Hindlimb muscle (tissue), 1 donor: Measurements from ENCODE around the gene ZNF83. TPM values are rescaled to one million over a fixed set of nuclear protein-coding genes. Genes with fewer than 3 reads are reported as not detected.
"Not testable (repeated sequence)": the region's sequence is repeated elsewhere in the genome, so short reads cannot be mapped to it uniquely, and the experiment has no call there.

ENCODE experiments used
- DNase-seq: peaks from one replicate; pipeline ENCODE4 v3.0.0-alpha.2; 2013
- polyA plus RNA-seq: library from polyadenylated mRNA; unstranded; fragments of 120-200 nt; gene quantifications from one replicate; pipeline ENCODE4 v1.2.1, GENCODE V29; 2013; ENCODE audit not compliant: insufficient read length

Gene ZNF83
- polyA plus RNA-seq, 1 donor = 62.9 TPM

GRCh38 chr19:52638601-52639000 is 446 bp upstream of the ZNF83 start:
- DNase-seq = no peak

DNA sequence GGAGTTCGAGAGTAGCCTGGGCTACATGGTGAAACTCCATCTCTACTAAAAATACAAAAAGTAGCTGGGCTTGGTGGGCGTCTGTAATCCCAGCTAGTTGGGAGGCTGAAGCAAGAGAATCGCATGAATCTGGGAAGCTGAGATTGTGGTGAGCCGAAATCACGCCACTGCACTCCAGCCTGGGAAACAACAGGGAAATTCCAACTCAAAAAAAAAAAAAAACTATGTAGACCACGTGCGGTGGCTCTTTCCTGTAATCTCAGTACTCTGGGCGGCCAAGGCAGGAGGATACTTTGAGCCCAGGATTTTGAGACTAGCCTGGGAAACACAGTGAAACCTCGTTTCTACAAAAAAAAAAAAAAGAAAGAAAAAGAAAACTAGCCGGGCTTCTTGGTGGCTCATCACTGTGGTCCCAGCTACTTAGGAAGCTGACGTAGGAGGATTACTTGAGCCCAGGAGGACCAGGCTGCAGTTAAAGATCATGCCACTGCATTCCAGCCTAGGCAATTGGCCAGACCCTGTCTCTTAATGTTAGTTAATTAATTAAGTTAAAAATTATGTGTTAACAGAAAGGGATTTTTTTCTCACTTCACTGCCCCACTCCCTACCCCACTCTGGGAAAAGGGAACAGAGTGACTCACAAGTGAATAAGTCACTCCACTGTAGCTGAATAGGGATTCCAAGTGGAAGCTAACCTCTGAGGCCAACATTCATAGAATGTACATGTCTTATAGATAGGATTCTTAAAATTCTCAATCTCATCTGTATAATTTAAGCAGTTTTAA is 2.2 kb downstream of the ZNF83 start:
- no peak for DNase-seq

DNA sequence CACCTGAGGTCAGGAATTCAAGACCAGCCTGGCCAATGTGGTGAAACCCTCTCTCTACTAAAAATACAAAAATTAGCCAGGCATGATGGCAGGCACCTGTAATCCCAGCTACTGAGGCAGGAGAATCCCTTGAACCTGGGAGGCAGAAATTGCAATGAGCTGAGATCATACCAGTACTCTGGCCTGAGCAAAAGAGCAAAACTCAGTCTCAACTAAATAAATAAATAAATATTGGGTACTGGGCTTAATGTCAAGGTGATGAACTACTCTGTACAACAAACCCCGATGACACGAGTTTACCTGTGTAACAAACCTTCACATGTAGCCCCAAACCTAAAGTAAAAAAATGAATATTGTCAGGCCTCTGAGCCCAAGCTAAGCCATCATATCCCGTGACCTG is 10.7 kb downstream of the ZNF83 start:
- not testable (repeated sequence) for DNase-seq

- DNase-seq = no peak
Measured at GRCh38 chr19:52626915-52627314, 11.2 kb downstream of the ZNF83 start.

DNA sequence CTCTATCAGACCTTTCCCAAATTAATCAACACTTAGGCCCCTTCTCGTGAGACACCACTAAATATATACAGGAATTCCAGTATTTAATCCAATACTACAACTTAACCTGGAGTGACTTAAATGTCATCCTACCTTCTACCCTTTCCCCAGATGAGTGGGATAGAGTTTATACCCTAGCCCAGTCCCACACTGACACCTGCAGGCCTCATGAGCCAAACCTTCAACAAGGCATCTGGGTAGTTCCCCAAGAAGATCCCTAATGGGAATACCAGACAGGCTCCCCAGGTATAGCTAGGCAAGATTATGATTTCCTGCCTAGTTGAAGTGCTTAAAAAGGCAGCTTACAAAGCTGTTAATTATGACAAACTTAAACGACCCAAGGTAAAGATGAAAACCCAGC is 15.9 kb downstream of the ZNF83 start:
- DNase-seq = no peak

DNA sequence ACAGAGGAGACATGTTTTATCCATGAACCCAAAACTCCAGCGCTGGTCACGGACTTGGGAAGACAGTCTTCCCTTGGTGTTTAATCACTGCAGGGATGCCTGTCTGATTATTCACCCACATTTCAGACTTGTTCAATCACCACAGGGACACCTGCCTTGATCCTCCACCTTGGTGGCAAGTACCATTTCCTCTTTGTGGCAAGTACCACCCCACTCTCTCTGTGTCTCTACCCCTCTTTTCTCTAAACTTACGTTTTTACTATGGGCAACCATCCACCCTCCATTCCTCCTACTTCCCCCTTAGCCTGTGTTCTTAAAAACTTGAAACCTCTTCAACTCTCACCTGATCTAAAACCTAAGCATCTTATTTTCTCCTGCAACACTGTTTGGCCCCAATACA is 16.8 kb downstream of the ZNF83 start:
- DNase-seq = no peak

GRCh38 chr19:52613299-52613906 is 24.8 kb downstream of the ZNF83 start:
- DNase-seq = no peak

GRCh38 chr19:52603558-52604207 is 34.5 kb downstream of the ZNF83 start:
- DNase-seq = no peak

GRCh38 chr19:52602941-52603340 is 35.2 kb downstream of the ZNF83 start:
- no peak for DNase-seq

DNA sequence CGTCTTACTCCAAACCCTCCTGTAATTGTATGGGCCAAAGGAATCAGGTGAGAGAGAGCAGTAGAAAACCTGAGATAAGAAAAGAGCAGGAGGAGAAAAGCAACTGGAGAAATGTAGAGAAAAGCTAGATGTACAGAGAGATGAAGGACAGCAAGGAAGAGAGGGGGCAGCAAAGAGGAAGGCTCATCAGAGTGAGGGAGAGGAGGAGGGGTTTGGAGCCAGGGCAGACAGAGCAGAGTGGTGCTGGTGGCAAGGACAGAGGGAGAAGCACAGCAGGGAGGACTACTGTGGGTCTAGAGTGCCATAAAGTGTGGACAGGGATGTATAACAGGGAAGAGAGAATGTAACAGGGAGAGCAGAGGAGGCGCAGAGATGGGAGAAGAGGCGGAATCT is 36.2 kb downstream of the ZNF83 start:
- not testable (repeated sequence) for DNase-seq

- DNase-seq = peak; percentile 89
Measured at GRCh38 chr19:52601025-52601973, 36.9 kb downstream of the ZNF83 start.

DNA sequence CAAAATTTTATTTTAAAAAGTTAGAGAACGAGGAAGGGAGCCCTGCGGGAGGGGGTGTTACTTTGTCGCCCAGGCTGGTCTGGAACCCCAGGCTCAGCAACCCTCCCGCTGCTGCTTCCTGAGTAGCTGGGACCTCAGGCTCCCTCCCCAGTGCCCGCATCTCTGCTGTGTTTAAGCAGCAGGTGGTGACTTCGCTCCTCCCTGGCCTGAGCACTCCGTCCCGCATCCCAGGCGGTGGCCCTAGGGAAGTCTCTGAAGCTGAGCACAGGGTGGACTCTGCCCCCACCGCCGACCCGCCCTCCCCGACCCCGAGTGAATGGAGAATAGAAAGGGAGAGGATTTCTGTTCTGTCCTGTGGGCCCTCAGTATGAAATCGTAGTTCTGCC is 37.5 kb downstream of the ZNF83 start:
- DNase-seq = no peak

GRCh38 chr19:52599241-52599640 is 38.9 kb downstream of the ZNF83 start:
- DNase-seq = no peak

- not testable (repeated sequence) for DNase-seq
Measured at GRCh38 chr19:52593441-52593840, 44.7 kb downstream of the ZNF83 start.

DNA sequence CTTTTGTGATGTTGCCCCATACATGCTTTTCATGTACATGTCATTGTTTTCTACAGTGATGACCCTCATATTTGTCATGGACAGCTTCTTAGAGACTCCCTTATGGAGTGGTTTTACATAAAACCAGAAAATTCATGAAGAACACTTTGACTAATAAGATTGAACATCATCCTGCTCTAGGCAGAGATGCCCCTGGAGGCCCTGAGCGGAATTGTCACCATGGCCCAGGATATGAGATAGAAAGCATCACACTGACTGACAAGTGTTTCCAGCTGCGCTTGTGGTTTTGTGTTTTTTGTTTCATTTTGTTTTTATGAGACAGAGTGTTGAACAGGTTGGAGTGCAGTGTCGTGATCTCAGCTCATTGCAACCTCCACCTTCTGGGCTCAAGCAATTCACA is 45.9 kb downstream of the ZNF83 start:
- no peak for DNase-seq

- DNase-seq = no peak
Measured at GRCh38 chr19:52590728-52591127, 47.4 kb downstream of the ZNF83 start.

DNA sequence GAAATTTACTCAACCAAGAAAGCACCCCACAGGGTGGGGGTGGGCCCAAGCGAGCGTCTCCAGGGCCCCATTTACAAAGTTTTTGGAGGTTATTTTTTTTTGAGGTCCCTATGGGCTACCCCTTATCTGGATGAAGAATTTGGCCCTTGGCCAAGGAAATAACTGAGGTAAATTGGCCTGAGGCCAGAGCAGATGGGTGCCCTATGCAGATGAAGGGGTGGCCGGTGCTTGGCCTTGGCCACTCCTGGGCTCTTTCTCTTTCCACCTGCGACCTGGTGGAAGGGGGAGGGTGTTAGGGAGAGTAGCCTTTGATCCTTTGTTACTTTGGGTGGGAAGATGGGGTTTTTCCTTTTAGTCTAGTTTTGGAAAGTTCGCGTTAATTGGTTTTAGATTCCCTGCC is 52.6 kb downstream of the ZNF83 start:
- no peak for DNase-seq

DNA sequence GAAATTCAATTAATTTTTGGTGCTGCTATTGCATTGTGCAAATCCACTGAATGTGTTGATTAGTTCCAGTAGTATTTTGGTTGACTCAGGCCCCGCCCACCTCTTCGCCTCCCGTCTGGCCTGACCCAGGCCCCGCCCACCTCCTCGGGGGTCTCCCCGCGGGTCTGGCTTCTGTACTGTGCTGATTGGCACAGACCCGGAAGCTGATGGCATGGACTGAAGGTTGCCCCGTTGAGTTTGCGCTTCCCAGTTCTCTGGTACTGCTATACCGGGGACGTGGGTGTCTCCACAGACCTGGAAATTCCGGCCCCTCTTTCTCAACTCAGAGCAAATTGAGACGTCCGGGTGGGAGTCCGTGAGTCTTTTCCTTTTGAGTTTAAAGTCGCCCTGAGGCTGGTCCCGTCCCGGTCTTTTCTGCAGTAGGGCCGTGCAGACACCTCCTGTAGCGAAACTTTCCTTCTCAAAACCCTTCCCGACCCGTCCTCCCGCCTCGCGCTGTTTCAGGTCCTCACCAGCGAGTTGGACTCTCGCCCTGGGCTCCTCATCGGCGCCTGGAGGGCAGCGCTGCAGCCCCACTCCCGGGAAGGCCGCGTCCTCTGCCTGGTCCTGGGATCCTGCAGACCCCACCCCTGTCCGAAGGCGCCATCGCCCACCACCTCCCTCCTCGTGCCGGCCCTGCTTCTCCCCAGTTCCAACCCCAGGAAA is 53.3 kb downstream of the ZNF83 start:
- peak; percentile 31 for DNase-seq

DNA sequence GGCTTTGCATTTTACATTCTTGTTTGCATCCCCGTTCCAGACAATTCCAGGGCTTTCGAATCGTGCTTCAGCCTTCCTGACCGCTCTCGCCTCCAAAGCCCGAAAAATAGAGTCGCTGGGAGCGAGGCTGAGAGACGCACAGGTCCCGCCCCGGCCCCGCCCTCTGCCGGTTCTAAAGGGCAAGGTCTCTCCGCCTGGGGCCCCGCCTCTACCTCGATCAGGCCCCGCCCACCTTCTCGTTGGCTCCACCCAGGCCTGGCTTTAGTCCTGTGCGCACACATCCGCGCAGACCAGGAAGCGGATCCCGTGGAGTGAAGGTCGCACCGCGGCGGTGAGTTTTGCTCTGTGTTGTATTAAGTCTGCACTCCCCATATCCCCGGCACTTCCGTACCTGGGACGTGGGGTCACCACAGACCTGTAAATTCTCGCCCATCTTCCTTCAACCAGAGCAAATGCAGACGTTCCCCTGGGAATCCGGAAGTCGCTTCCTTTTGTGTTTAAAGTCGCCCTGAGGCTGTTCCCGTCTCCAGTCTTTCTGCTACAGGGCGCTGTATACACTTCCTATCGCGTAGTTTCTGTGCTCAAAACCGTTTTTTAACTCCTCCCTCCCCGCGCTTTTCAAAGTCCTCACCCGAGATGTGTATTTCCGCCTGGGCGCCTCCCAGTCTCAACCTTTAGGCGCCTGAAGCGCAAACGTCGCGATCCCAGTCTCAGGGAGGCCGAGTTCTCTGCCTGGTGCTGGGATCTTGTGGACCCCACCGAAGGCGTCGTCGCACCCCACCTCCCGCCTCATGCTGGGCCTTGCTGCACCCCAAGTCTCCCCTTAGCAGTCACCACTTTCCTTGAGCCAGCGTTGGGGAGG is 67.9 kb downstream of the ZNF83 start, which contains the start of gene ZNF701:
ZNF701 (plus strand) TSS at position 288 of the 862 bp plus-strand sequence. CDS start 3,861 bp downstream, outside the sequence.
- peak; percentile 94 for DNase-seq

DNA sequence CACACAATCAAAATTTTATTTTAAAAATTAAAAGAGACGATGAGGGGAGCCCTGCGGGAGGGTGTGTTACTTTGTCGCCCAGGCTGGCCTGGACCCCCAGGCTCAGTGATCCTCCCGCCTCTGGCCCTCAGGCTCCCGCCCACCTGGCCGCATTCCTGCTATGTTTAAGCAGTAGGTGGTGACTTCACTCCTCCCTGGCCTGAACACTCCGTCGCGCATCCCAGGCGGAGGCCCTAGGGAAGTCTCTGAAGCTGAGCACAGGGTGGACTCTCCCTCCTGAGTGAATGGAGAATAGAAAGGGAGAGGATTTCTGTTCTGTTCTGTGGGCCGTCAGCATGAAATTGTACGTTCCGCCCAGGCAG is 68.5 kb downstream of the ZNF83 start:
- DNase-seq = peak; percentile 74

DNA sequence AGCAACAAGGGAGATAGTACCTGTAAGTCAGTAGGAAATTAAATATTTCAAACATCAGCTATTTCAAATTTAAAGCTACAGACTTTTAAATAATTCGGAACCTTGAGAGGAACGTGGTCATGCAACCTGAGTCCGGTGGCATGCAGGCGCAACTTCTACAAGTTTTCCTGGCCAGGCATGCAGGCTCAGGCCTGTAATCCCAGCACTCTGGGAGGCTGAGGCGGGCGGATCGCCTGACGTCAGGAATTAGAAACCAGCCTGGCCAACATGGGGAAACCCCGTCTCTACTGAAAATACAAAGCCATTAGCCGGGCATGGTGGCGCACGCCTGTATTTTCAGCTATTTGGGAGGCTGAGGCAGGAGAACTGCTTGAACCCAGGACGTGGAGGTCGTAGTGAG is 70.2 kb downstream of the ZNF83 start:
- no peak for DNase-seq
